DMS153 treated with DMSO at 0.1 percent for 48 hours (cell line): ENCODE results near the gene S1PR1.

Source experiments
- DNase-seq: peaks from one replicate; lab custom pipeline; 2025; ENCODE audit not compliant: unreplicated experiment; lab: John Stamatoyannopoulos, UW

Gene S1PR1

GRCh38 chr1:101278845-101279244 lies 42.0 kb downstream of the S1PR1 start:
- no peak for DNase-seq

- no peak for DNase-seq
Observed at GRCh38 chr1:101280049-101280592, 43.3 kb downstream of the S1PR1 start.

GRCh38 chr1:101280942-101281654 lies 44.3 kb downstream of the S1PR1 start:
- DNase-seq, result no peak

DNA sequence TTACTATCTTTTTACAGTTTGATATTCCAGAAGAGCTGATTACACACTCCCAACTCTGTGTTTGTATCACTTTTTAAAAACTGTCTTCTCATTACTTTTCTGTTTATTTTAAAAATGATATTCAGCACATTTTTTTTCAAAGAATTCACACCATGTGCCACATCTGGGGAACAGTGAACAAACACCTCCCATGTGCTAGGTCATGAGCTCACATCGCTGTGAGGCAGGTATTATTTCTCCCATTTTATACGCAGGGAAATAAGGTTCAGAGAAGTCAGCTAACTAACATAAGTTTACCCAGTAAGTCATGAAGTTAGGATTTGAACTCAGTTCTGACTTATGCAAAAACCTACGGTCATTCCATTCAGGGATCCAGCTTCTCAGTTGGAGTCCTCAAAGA lies 44.9 kb downstream of the S1PR1 start:
- DNase-seq, result no peak

- no peak for DNase-seq
Observed at GRCh38 chr1:101282314-101283038, 45.7 kb downstream of the S1PR1 start.

DNA sequence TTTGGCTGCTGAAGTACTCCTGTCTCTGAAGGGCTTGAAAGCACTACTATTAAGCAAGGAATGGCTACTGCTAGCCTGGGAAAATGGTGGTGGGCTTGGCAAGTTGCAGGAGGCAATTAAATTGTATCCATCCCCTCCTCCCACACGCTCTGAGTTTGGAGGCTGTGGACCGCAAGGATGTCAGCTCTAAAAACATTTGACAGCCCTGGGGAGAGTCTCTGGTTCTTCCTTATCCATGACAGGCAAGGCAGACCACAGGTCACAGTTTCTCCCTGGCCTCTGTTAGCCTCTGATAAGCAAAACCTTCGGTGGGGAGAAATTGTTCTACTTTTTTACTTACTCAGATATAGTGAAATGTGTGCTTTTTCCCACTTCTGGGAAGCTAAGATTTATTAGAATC lies 46.6 kb downstream of the S1PR1 start:
- no peak for DNase-seq

DNA sequence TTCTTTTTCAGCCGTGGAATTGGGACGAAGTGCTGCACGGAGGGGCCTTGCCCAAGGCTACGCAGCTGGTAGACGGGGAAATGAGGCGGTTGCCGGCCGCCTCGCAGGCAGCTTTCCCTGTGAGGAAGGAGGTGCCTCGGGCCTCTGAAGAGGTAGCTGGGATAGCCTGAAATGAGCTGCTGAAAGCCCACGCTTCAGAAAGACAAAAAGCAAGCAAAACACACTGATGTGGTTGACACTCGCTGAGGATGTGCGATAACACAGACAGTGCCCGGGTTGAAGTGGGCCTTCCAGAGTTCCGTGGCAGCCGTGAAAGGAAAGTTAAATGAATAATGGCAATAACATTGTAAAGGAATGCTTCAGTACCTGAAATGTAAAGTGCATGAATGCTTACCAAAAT lies 47.2 kb downstream of the S1PR1 start:
- DNase-seq, result no peak

- DNase-seq, result no peak
Observed at GRCh38 chr1:101284622-101285218, 47.9 kb downstream of the S1PR1 start.

DNA sequence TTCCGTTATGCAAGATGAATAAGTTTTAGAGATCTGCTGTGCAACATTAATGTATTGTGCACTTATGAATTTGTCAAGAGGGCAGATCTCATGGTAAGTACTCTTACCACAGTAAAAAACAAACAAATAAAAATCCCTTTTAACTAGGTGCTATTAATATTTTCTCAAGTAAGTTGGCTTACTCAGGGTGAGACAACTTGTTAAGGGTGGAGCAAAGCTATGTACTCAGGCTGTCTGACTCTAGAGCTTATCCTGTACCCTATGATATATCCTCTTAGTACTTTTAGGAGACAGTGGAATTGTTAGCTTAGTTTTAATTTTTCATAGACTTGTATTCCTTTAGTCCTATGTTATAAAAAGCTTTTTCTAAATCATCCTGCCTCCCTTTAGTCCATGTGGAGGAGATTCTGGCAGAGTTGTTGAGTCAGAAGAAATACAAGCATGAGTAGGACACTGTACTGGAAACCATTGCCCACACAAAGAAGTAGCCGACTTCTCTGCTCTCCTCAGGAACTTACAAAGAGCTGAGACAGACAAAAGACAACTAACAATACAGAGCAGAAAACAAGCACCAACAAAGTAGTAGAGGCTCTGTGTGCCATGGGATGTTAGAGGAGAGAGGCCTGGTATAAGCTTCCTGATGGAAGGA lies 49.2 kb downstream of the S1PR1 start:
- no peak for DNase-seq

- DNase-seq, result peak; percentile 66
Observed at GRCh38 chr1:101288491-101288944, 51.7 kb downstream of the S1PR1 start.

- no peak for DNase-seq
Observed at GRCh38 chr1:101290119-101290921, 53.5 kb downstream of the S1PR1 start.
